IMR-90 (cell line): Measurements from ENCODE around the gene ATP1A3. TPM values are rescaled to one million over a fixed set of nuclear protein-coding genes. Genes with fewer than 3 reads are reported as not detected.
A peak's percentile ranks its signal among the peaks of the same experiment; 100 is the strongest.

Source experiments
- ATAC-seq: fragments of 200-7000 bp; cut with Tn5 transposase; 2 replicates; pipeline ENCODE4 v1.9.1; 2020; ENCODE audit warnings: low read depth, mild to moderate bottlenecking, moderate library complexity
- BruUV-seq: library from RNA; stranded (reverse); fragments of 400-500 nt; replicated peaks from 2 replicates; lab custom pipeline; 2021; lab: Mats Ljungman, UMichigan
- CTCF ChIA-PET: fragments of 300-600 bp; formaldehyde crosslinking; extraction: SDS; loops from one replicate; lab custom pipeline; 2021; ENCODE audit warnings: antibody characterized with exemption; lab: Yijun Ruan, JAX
- POLR2A ChIA-PET: fragments of 300-600 bp; sonication (Branson Sonifier 250); formaldehyde crosslinking; loops from one replicate; lab custom pipeline; 2022; ENCODE audit warnings: antibody characterized with exemption; ENCODE audit not compliant: unreplicated experiment; lab: Charles Lee
- DNase-seq: peaks from one replicate; pipeline ENCODE4 v3.0.0; 2013
- H2AFZ ChIP-seq: replicated peaks from 2 replicates; pipeline ENCODE3; 2013; ENCODE audit warnings: low read length, mild to moderate bottlenecking; ENCODE audit not compliant: poor library complexity
- H2AK5ac ChIP-seq: 2 replicates; pipeline ENCODE4 v1.6.1; 2013; ENCODE audit warnings: low read depth, low read length, inconsistent platforms
- H2AK9ac ChIP-seq: replicated peaks from 2 replicates; pipeline ENCODE3; 2013; ENCODE audit warnings: mild to moderate bottlenecking, low read depth, low read length, moderate library complexity; ENCODE audit not compliant: poor library complexity
- H2BK120ac ChIP-seq: 2 replicates; pipeline ENCODE4 v1.6.1; 2013; ENCODE audit warnings: low read depth, low read length, inconsistent platforms
- H2BK15ac ChIP-seq: 3 replicates; pipeline ENCODE4 v1.6.1; 2013; ENCODE audit warnings: low read depth, low read length, inconsistent platforms
- H2BK20ac ChIP-seq: 2 replicates; pipeline ENCODE4 v1.6.1; 2013; ENCODE audit warnings: low read depth, mild to moderate bottlenecking, inconsistent platforms, low read length, moderate library complexity
- H2BK5ac ChIP-seq: 2 replicates; pipeline ENCODE4 v1.6.1; 2013; ENCODE audit warnings: mild to moderate bottlenecking, low read depth, low read length, inconsistent platforms; ENCODE audit not compliant: poor library complexity, severe bottlenecking
- H3K14ac ChIP-seq: replicated peaks from 2 replicates; pipeline ENCODE4 v1.6.1; 2013; ENCODE audit warnings: low read depth, low read length, inconsistent platforms
- H3K18ac ChIP-seq: 2 replicates; pipeline ENCODE4 v1.6.1; 2013; ENCODE audit warnings: low read depth, low read length, control low read depth
- H3K23ac ChIP-seq: 2 replicates; pipeline ENCODE4 v1.6.1; 2013; ENCODE audit warnings: low read depth, low read length, inconsistent platforms
- H3K27ac ChIP-seq: 2 replicates; pipeline ENCODE4 v1.5.1; 2013; ENCODE audit warnings: mild to moderate bottlenecking, control low read depth, low read length; ENCODE audit not compliant: insufficient read depth
- H3K27me3 ChIP-seq: 2 replicates; pipeline ENCODE4 v1.6.1; 2013; ENCODE audit warnings: low read length; ENCODE audit not compliant: control insufficient read depth, insufficient read depth
- H3K36me3 ChIP-seq: 2 replicates; pipeline ENCODE4 v1.6.1; 2013; ENCODE audit warnings: low read length, mixed read lengths; ENCODE audit not compliant: control insufficient read depth, insufficient read depth
- H3K4ac ChIP-seq: 2 replicates; pipeline ENCODE4 v1.6.1; 2013; ENCODE audit warnings: low read depth, low read length, inconsistent platforms
- H3K4me1 ChIP-seq: 2 replicates; pipeline ENCODE4 v1.6.1; 2013; ENCODE audit warnings: low read length, mixed read lengths; ENCODE audit not compliant: control insufficient read depth, insufficient read depth
- H3K4me2 ChIP-seq: 2 replicates; pipeline ENCODE4 v1.6.1; 2013; ENCODE audit warnings: low read depth, mild to moderate bottlenecking, control low read depth, low read length, moderate library complexity
- H3K4me3 ChIP-seq: 2 replicates; pipeline ENCODE4 v1.5.1; 2013; ENCODE audit warnings: low read depth, mild to moderate bottlenecking, control low read depth, low read length, moderate library complexity; ENCODE audit not compliant: insufficient read depth
- H3K56ac ChIP-seq: 2 replicates; pipeline ENCODE4 v1.6.1; 2013; ENCODE audit warnings: low read length, inconsistent platforms; ENCODE audit not compliant: insufficient read depth; ENCODE audit errors: extremely low read depth
- H3K79me1 ChIP-seq, 2 experiments: 2 replicates each; pipeline ENCODE4 v1.6.1; 2013; ENCODE audit warnings: low read length in 2 of 2, inconsistent platforms in 1 of 2, low read depth in 1 of 2
- H3K9ac ChIP-seq: 2 replicates; pipeline ENCODE4 v1.6.1; 2013; ENCODE audit warnings: low read depth, low read length, control low read depth
- H3K9me1 ChIP-seq: 2 replicates; pipeline ENCODE4 v1.6.1; 2013; ENCODE audit warnings: low read length, inconsistent platforms; ENCODE audit not compliant: insufficient read depth
- H3K9me3 ChIP-seq: 2 replicates; pipeline ENCODE4 v1.6.1; 2013; ENCODE audit warnings: low read length; ENCODE audit not compliant: control insufficient read depth, insufficient read depth
- H4K20me1 ChIP-seq: 2 replicates; pipeline ENCODE4 v1.6.1; 2013; ENCODE audit warnings: low read length, inconsistent platforms; ENCODE audit not compliant: insufficient read depth
- H4K5ac ChIP-seq: 2 replicates; pipeline ENCODE4 v1.6.1; 2013; ENCODE audit warnings: mild to moderate bottlenecking, low read depth, low read length, control low read depth
- H4K8ac ChIP-seq, 2 experiments: 2 replicates each; pipeline ENCODE4 v1.6.1; 2013; ENCODE audit warnings: low read depth in 2 of 2, low read length in 2 of 2, control low read depth in 1 of 2, inconsistent platforms in 1 of 2
- H4K91ac ChIP-seq: 2 replicates; pipeline ENCODE4 v1.6.1; 2013; ENCODE audit warnings: low read depth, low read length, inconsistent platforms; ENCODE audit not compliant: insufficient read depth
- CEBPB ChIP-seq: IDR thresholded peaks from 2 replicates; pipeline ENCODE4 v1.6.1; 2012; ENCODE audit warnings: low read depth, low read length, improper control_type of control experiment
- CHD1 ChIP-seq: IDR thresholded peaks from 2 replicates; pipeline ENCODE4 v1.6.1; 2012; ENCODE audit warnings: low read depth, low read length, improper control_type of control experiment
- MAFK ChIP-seq: IDR thresholded peaks from 2 replicates; pipeline ENCODE4 v1.6.1; 2012; ENCODE audit warnings: low read depth, low read length, improper control_type of control experiment
- MAZ ChIP-seq: IDR thresholded peaks from 2 replicates; pipeline ENCODE4 v1.6.1; 2012; ENCODE audit warnings: low read depth, mild to moderate bottlenecking, low read length, improper control_type of control experiment, moderate library complexity, borderline replicate concordance
- MXI1 ChIP-seq: IDR thresholded peaks from 2 replicates; pipeline ENCODE4 v1.6.1; 2012; ENCODE audit warnings: low read depth, mild to moderate bottlenecking, low read length, moderate library complexity, borderline replicate concordance
- NFE2L2 ChIP-seq: fragments of 150-350 bp; IDR thresholded peaks from 2 replicates; pipeline ENCODE4 v1.6.1; 2016; ENCODE audit warnings: low read depth, mild to moderate bottlenecking, low read length
- POLR2A ChIP-seq: IDR thresholded peaks from 2 replicates; pipeline ENCODE4 v1.6.1; 2012; ENCODE audit warnings: mild to moderate bottlenecking, low read depth, low read length
- RAD21 ChIP-seq: IDR thresholded peaks from 2 replicates; pipeline ENCODE4 v1.6.1; 2012; ENCODE audit warnings: low read length, improper control_type of control experiment
- RCOR1 ChIP-seq: IDR thresholded peaks from 2 replicates; pipeline ENCODE4 v1.6.1; 2012; ENCODE audit warnings: mild to moderate bottlenecking, low read length, improper control_type of control experiment; ENCODE audit not compliant: insufficient replicate concordance
- RFX5 ChIP-seq: IDR thresholded peaks from 2 replicates; pipeline ENCODE4 v1.8.0; 2012; ENCODE audit warnings: low read depth, mild to moderate bottlenecking, low read length, moderate library complexity
- SMC3 ChIP-seq: fragments of 150-350 bp; IDR thresholded peaks from 2 replicates; pipeline ENCODE4 v1.6.1; 2016; ENCODE audit warnings: low read depth, mild to moderate bottlenecking, antibody characterized with exemption, low read length, moderate library complexity
- WGBS, 2 experiments: methylation state at CpG; one replicate each; pipeline versions ENCODE4 v1.1.5 to v1.1.7; 2013; ENCODE audit warnings: missing lambda C conversion rate in 2 of 2; ENCODE audit not compliant: insufficient read length in 1 of 2; ENCODE audit errors: extremely low coverage in 2 of 2; 5-methylcytosine and 5-hydroxymethylcytosine counted together
- dilution Hi-C: fragments of 300-500 bp; cut with HindIII; formaldehyde crosslinking; loops from one replicate; pipeline ENCODE4 v1.14.3; 2018; ENCODE audit warnings: low sequenced_read_pairs; ENCODE audit not compliant: unreplicated experiment
- in situ Hi-C: fragments of 300-500 bp; cut with MboI; formaldehyde crosslinking; loops from 3 replicates; pipeline ENCODE4 v1.14.3; 2019; ENCODE audit warnings: low sequenced_read_pairs, inconsistent platforms, mixed read lengths
- intact Hi-C: fragments of 100-400 bp; cut with micrococcal nuclease; formaldehyde crosslinking; loops from 2 replicates; pipeline ENCODE4 v1.10.0; 2022
- polyA plus RNA-seq, 3 experiments: library from polyadenylated mRNA; depleted of rRNA; stranded (reverse); fragments of >200 nt; gene quantifications; 2 replicates each; pipeline ENCODE4 v1.2.3, GENCODE V29; 2012; ENCODE audit warnings: low replicate concordance in 1 of 3
- total RNA-seq: library from RNA; depleted of rRNA; stranded (reverse); fragments of >200 nt; gene quantifications from 2 replicates; pipeline ENCODE4 v1.2.3, GENCODE V29; 2012
- TF ChIP-seq, protein P1 (sequence below): fragments of 150-350 bp; IDR thresholded peaks from 2 replicates; pipeline ENCODE4 v1.6.1; 2017; ENCODE audit warnings: mild to moderate bottlenecking, antibody characterized with exemption, low read length, low read depth
- TF ChIP-seq, protein P2 (sequence below): fragments of 150-350 bp; IDR thresholded peaks from 2 replicates; pipeline ENCODE4 v1.6.1; 2016; ENCODE audit warnings: low read depth, mild to moderate bottlenecking, low read length, moderate library complexity, borderline replicate concordance
- TF ChIP-seq, protein P3 (sequence below): conservative IDR thresholded peaks from 2 replicates; pipeline ENCODE4 v1.5.1; 2012; ENCODE audit warnings: mild to moderate bottlenecking, low read depth, low read length, improper control_type of control experiment

The ATP1A3 gene
- total and polyA plus RNA-seq, 2 of the 4 experiments (the other 2 are of a cell fraction): under 0.01 to 0.12 TPM

DNA sequence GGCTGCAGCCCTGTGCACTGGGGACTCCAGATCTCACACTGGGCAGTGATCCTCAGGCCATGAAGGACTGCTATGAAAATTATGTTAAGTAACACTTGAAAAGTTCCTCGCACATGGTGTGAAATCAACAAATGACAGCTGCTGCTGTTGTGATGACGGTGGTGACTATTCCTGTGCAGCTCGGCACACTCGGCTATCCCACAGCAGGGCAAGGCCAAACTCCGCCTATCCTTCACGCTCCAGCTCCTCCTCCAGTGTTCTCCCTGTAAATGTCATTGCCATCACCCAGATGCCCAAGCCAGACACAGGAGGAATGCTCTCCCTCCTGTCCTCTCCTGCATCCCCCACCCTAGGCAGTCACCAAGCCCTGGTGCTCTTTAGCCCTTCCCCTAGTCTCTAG is 44.6 kb upstream of the ATP1A3 start:
- Histone ChIP-seq H4K20me1 (no peaks in the 10 kb centered on the region), H2AK5ac (no peak overlapping the region), H3K4me2 (no peak overlapping the region), H3K36me3 (no peaks in the 10 kb centered on the region), H3K27me3 (peaks cover 25% of the 10 kb centered on the region), H2AK9ac (no peak overlapping the region), H2AFZ (peak overlapping the region; percentile 43), H3K14ac (no peak overlapping the region), H2BK15ac (no peak overlapping the region), H3K79me1 (no peaks in the 10 kb centered on the region), H2BK120ac (no peak overlapping the region), H3K4ac (no peak overlapping the region), H3K27ac (no peak overlapping the region), H3K4me3 (no peak overlapping the region), H3K4me1 (no peaks in the 10 kb centered on the region), H4K8ac (no peak overlapping the region), H3K9me3 (no peaks in the 10 kb centered on the region), H3K18ac (no peak overlapping the region), H3K23ac (no peak overlapping the region), H3K56ac (no peak overlapping the region), H4K91ac (no peak overlapping the region), H3K9me1 (no peaks in the 10 kb centered on the region), H2BK20ac (no peak overlapping the region), H3K9ac (no peak overlapping the region), H4K5ac (no peak overlapping the region), H2BK5ac (no peak overlapping the region)
- DNase-seq (no peak), ATAC-seq (no peak)
- TF ChIP-seq, protein P1, sequence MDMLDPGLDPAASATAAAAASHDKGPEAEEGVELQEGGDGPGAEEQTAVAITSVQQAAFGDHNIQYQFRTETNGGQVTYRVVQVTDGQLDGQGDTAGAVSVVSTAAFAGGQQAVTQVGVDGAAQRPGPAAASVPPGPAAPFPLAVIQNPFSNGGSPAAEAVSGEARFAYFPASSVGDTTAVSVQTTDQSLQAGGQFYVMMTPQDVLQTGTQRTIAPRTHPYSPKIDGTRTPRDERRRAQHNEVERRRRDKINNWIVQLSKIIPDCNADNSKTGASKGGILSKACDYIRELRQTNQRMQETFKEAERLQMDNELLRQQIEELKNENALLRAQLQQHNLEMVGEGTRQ: no peak
- TF ChIP-seq, protein P2, sequence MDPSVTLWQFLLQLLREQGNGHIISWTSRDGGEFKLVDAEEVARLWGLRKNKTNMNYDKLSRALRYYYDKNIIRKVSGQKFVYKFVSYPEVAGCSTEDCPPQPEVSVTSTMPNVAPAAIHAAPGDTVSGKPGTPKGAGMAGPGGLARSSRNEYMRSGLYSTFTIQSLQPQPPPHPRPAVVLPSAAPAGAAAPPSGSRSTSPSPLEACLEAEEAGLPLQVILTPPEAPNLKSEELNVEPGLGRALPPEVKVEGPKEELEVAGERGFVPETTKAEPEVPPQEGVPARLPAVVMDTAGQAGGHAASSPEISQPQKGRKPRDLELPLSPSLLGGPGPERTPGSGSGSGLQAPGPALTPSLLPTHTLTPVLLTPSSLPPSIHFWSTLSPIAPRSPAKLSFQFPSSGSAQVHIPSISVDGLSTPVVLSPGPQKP: no peak
- TF ChIP-seq POLR2A: no peak
- no peak for TF ChIP-seq SMC3
- no peak for TF ChIP-seq CEBPB
- no peak for TF ChIP-seq MXI1
- no peak for TF ChIP-seq MAZ
- TF ChIP-seq RAD21: no peak
- no peak for TF ChIP-seq MAFK
- TF ChIP-seq, protein P3, sequence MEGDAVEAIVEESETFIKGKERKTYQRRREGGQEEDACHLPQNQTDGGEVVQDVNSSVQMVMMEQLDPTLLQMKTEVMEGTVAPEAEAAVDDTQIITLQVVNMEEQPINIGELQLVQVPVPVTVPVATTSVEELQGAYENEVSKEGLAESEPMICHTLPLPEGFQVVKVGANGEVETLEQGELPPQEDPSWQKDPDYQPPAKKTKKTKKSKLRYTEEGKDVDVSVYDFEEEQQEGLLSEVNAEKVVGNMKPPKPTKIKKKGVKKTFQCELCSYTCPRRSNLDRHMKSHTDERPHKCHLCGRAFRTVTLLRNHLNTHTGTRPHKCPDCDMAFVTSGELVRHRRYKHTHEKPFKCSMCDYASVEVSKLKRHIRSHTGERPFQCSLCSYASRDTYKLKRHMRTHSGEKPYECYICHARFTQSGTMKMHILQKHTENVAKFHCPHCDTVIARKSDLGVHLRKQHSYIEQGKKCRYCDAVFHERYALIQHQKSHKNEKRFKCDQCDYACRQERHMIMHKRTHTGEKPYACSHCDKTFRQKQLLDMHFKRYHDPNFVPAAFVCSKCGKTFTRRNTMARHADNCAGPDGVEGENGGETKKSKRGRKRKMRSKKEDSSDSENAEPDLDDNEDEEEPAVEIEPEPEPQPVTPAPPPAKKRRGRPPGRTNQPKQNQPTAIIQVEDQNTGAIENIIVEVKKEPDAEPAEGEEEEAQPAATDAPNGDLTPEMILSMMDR: no peak
- no peak for TF ChIP-seq RFX5
- TF ChIP-seq RCOR1: no peak
- TF ChIP-seq NFE2L2: no peak
- no peak for TF ChIP-seq CHD1
- ChIA-PET CTCF (no interaction called here), POLR2A (no interaction called here)
- intact Hi-C loops (loop anchor here (10.0 kb wide), 1 partner anchor 154 kb away; the partner anchor contains the start of gene ARHGEF1), dilution Hi-C loops (no loop called here), in situ Hi-C loops (no loop called here)
- WGBS, 2 experiments: 36% methylated on average over 4 of the region's 6 CpGs; no CpG with 5 or more reads in 1 of the 2 experiments
- BruUV-seq: no TSS peak
